ENCODE results near the gene SPINT4.

SPINT4 gene

GRCh38 chr20:45765307-45765875 is 43.2 kb downstream of the SPINT4 start:
- DNase-seq (ENCODE audit: low spot score), result no peak

DNA sequence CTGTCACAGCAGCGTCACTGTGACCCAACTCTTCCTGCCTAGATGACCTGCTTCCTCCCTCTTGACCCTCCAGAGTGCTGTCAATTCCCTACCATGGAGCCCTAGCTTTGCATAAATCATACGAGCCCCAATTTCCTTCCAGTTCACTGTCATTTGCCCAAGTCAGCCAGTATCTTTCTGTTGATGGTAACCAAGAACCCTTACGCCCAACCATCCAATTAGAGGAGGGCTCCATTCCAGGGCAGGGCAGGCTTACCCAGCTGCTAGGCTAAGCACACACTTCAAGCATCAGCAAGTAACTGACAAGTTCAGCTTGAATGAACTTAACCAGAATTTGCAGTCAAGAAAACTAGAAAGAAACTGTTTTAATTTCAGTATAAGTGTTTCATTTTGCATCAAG is 43.8 kb downstream of the SPINT4 start:
- DNase-seq (ENCODE audit: low spot score), result no peak

DNA sequence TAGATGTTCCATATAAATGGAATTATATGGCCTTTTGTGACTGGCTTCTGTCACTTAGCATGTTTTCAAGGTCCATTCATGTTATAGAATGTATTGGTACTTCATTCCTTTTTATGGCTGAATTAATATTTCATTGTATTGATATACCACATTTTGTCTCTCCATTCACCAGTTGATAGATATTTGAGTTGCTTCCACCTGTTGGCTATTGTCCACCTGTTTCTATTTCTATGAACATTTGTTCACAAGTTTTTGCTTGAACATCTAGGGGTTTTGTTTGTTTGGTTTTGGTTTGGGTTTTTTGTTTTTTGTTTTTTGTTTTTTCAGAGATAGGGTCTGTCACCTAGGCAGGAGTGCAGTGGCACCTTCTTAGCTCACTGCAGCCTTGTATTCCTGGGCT is 46.3 kb downstream of the SPINT4 start:
- no peak for DNase-seq (ENCODE audit: low spot score)

DNA sequence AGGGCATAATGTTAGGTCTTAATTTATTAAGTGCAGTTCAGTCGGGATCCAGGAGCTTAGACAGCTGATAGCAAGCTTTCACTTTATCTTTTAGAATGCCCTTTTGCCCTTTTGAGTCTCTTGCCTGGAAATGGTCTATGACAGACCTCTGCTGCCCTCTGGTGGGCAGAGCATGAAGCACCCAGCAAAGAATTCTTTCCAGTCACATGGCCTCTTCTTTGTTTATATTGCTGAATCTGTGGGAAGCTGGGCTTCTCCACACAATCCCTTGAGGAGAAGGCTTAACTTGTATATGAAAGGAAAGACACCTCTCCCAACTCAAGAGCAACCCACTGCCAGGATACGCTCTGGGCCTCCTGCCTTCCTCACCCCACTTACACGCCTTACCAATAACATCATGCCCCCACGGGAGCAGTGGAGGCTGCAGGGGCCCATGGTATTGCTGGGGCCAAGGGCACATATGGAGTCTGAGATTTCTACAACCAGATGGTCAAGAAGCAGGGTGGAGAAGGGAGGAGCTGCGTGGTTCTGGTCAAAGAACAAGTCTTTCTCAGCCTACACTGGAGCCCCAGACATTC is 49.1 kb downstream of the SPINT4 start:
- peak; percentile 85 for DNase-seq (ENCODE audit: low spot score)

- DNase-seq (ENCODE audit: low spot score), result no peak
Measured at GRCh38 chr20:45772693-45773092, 50.5 kb downstream of the SPINT4 start.

- DNase-seq (ENCODE audit: low spot score), result no peak
Measured at GRCh38 chr20:45774945-45775344, 52.8 kb downstream of the SPINT4 start.

- no peak for DNase-seq (ENCODE audit: low spot score)
Measured at GRCh38 chr20:45775411-45775810, 53.3 kb downstream of the SPINT4 start.
